NCI-H1930 (cell line): Measurements from ENCODE around the gene IFNL4.
"Not testable (repeated sequence)": the region's sequence is repeated elsewhere in the genome, so short reads cannot be mapped to it uniquely, and the experiment has no call there.

Experiments used
- DNase-seq, 2 experiments: peaks; one replicate each; lab custom pipeline; 2025; lab: John Stamatoyannopoulos, UW

The IFNL4 gene

GRCh38 chr19:39254531-39255345 is 6.1 kb upstream of the IFNL4 start:
- no peak for DNase-seq

- DNase-seq, result no peak
Observed at GRCh38 chr19:39253374-39254149, 4.9 kb upstream of the IFNL4 start.

- DNase-seq, result no peak
Observed at GRCh38 chr19:39252458-39252857, 3.8 kb upstream of the IFNL4 start.

GRCh38 chr19:39251846-39252245 is 3.2 kb upstream of the IFNL4 start:
- no peak for DNase-seq

- no peak for DNase-seq
Observed at GRCh38 chr19:39251081-39251480, 2.4 kb upstream of the IFNL4 start.

- DNase-seq, result no peak
Observed at GRCh38 chr19:39247701-39248664, 673 bp downstream of the IFNL4 start.

GRCh38 chr19:39246951-39247669 is 1.5 kb downstream of the IFNL4 start:
- peak; percentile 29 to 41 for DNase-seq

- not testable (repeated sequence) for DNase-seq
Observed at GRCh38 chr19:39245166-39245565, 3.5 kb downstream of the IFNL4 start.

- not testable (repeated sequence) for DNase-seq
Observed at GRCh38 chr19:39244410-39245100, 4.1 kb downstream of the IFNL4 start, which contains the start of gene IFNL3. Gene IFNL3 (minus strand): TSS chr19:39245006. CDS start chr19:39244967, 39 bp downstream.

- DNase-seq, result not testable (repeated sequence)
Observed at GRCh38 chr19:39243741-39244140, 4.9 kb downstream of the IFNL4 start.

- no peak for DNase-seq
Observed at GRCh38 chr19:39240421-39240820, 8.2 kb downstream of the IFNL4 start.

- DNase-seq, result no peak
Observed at GRCh38 chr19:39238944-39239343, 9.7 kb downstream of the IFNL4 start.

GRCh38 chr19:39238209-39238608 is 10.4 kb downstream of the IFNL4 start:
- no peak for DNase-seq

GRCh38 chr19:39237200-39238184 is 11.2 kb downstream of the IFNL4 start:
- DNase-seq, result no peak

- DNase-seq, result no peak
Observed at GRCh38 chr19:39236527-39236926, 12.1 kb downstream of the IFNL4 start.

- DNase-seq, result no peak
Observed at GRCh38 chr19:39232708-39233107, 15.9 kb downstream of the IFNL4 start.

- DNase-seq, result no peak
Observed at GRCh38 chr19:39230096-39230764, 18.4 kb downstream of the IFNL4 start.

GRCh38 chr19:39224910-39225309 is 23.7 kb downstream of the IFNL4 start:
- DNase-seq, result no peak
